Myocyte (in vitro differentiated cells): ENCODE measurements around the gene KRT26. TPM values are rescaled to one million over a fixed set of nuclear protein-coding genes. Genes with fewer than 3 reads are reported as not detected.
A peak's percentile ranks its signal among the peaks of the same experiment; 100 is the strongest.

Experiments
- DNase-seq: peaks from one replicate; pipeline ENCODE4 v3.0.0-alpha.2; 2012; ENCODE audit warnings: low read depth
- total RNA-seq: library from RNA; depleted of rRNA; stranded (reverse); fragments of >200 nt; gene quantifications from 2 replicates; pipeline ENCODE4 v1.2.3, GENCODE V29; 2014

KRT26 gene
- total RNA-seq, 1 donor from 2014 or later: not detected

DNA sequence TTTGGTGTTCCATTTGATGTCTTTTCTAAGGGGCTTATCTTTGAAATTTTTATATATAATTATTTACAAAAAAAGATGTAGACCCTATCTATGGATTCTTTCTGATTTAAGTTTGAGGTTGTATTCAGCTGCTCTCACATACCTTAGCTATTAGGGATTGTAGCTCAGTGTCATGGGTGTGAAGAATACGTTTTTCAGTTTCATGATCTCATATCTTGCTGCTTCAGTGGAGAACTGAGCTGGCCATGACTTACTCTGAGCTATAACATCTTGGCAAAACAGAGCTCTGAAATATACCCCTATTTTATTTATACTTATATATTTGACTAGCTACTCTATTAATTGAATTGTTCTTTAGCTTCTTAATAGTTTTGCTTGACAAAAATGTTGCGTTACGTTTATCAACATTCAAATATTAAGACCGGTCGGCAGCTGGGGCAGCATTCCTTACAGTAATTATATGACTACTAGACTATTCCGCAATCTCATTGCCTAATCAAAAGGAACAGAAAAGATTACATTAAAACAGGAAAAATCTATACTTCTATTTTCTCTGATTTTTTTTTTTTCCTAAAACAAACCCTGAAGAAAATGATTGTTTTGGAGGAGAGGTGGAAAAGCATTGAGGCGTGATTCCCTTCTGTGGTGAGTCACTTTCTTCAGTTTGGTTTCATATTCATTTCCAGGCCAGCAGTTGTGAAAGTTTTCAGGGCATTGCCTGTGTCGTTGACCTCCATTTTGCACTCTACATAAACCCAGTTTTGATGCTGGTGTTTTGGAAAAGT, 44.4 kb downstream of the KRT26 start:
- peak; percentile 5 for DNase-seq

DNA sequence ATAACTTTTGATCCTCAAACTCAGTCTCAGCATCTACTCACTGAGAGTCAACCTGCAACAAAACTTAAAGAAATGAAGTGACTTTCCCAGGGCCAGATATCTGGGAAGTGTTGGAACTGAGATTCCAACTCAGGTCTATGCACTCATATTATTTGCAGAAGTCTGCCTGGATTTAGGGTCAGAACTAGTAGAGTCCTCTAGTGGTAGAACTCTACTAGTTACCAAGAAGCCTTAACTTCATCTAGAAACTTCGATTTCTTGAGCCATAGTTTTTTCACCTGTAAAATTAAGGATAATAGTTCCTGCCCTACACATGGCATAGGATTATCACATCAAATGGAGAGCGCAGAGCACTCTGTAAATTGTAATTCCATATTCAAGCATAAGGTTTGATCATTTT, 45.1 kb downstream of the KRT26 start:
- no peak for DNase-seq

GRCh38 chr17:40724656-40725055, 47.3 kb downstream of the KRT26 start:
- no peak for DNase-seq

DNA sequence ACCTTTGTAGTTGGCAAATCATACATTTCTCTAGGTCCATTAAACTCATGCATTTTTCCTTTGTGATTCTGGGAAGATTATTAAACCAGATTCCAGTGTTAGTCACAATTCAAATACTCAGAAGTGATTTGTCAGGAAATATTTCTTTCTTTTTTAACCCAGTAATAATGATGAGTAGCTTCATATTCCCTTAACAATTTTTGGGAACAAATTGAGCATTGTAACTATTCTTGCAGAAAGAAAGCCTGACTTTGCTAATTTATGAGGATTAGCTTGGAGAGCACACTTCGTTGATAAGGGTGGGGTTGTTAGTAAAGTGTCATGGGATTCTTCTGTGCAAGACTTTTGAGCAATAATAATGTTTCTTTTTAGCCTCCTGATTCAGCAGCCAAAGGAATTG, 49.8 kb downstream of the KRT26 start:
- DNase-seq: no peak

GRCh38 chr17:40720899-40721298, 51.1 kb downstream of the KRT26 start:
- no peak for DNase-seq

DNA sequence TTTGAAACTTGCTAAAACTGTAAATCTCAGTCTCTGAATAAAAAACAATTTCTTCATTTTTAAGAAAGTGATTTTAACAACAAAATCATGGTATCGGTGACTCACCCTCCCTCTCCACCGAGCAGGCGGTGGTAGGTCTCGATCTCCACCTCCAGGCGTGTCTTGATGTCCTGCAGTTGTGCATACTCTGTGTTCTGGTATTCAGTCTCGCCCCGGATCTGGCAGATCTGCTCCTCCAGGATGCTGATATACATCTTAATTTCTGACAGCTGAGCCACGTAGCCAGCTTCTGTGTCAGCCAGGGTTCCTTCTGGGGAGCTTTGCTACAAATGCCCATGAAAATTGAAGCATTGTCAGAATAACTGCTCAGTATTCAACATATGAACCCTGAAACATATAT, 53.1 kb downstream of the KRT26 start:
- no peak for DNase-seq

DNA sequence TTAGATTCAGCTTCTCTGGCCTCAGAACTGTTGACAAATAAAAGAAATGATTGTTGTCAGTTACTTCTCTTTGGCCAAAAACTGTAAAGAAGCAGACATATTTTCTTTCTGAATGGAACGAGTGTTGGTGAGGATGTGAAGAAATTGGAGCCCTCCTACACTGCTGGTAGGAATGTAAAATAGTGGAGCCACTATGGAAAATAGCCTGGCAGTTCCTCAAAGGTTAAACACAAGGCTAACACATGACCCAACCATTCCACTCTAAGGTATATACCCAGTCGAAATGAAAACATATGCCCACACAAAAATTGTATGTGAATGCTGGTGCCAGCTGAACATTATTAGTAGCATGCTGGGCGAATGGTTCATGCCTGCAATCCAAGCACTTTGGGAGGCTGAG, 54.2 kb downstream of the KRT26 start:
- DNase-seq: no peak

Other genes with a start within 250 kb of the KRT26 start
- gene CCR7, start 206.7 kb downstream of the KRT26 start, total RNA-seq: 0.05 TPM in 1 of 2 replicates, not detected in the other
- 121 and 130 TPM in 2 replicates for gene SMARCE1, start 124.4 kb downstream of the KRT26 start, total RNA-seq
- gene KRT222, start 107.0 kb downstream of the KRT26 start, total RNA-seq: not detected in 2 replicates
- gene KRT24, start 68.4 kb downstream of the KRT26 start, total RNA-seq: not detected in 2 replicates
- gene KRT25, start 16.9 kb downstream of the KRT26 start, total RNA-seq: not detected in 2 replicates
- not detected in 2 replicates for gene KRT27, start 10.3 kb upstream of the KRT26 start, total RNA-seq
- not detected in 2 replicates for gene KRT28, start 27.8 kb upstream of the KRT26 start, total RNA-seq
- gene KRT10, start 50.4 kb upstream of the KRT26 start, total RNA-seq: 29.6 and 36.3 TPM in 2 replicates
- gene KRT12, start 95.0 kb upstream of the KRT26 start, total RNA-seq: not detected in 2 replicates
- gene KRT20, start 113.0 kb upstream of the KRT26 start, total RNA-seq: not detected in 2 replicates
- not detected in 2 replicates for gene KRT23, start 165.4 kb upstream of the KRT26 start, total RNA-seq
- gene KRT39, start 194.7 kb upstream of the KRT26 start, total RNA-seq: not detected in 2 replicates
- gene KRT40, start 212.1 kb upstream of the KRT26 start, total RNA-seq: not detected in 2 replicates
- gene KRTAP3-3, start 222.0 kb upstream of the KRT26 start, total RNA-seq: not detected in 2 replicates
- gene KRTAP3-2, start 227.7 kb upstream of the KRT26 start, total RNA-seq: not detected in 2 replicates
- not detected in 2 replicates for gene KRTAP3-1, start 236.9 kb upstream of the KRT26 start, total RNA-seq